Aorta (tissue), 5 donors: Measurements from ENCODE around the gene GALNT2. TPM values are rescaled to one million over a fixed set of nuclear protein-coding genes. Genes with fewer than 3 reads are reported as not detected.

Experiments
- ATAC-seq: fragments of 200-7000 bp; cut with Tn5 transposase; one replicate; pipeline ENCODE4 v1.9.1; 2022; ENCODE audit warnings: moderate library complexity; ENCODE audit not compliant: low FRiP score
- DNase-seq, 2 donors: peaks; one replicate each; pipeline ENCODE4 v3.0.0-alpha.2; 2020
- H3K27ac ChIP-seq, 2 donors: one replicate each; pipeline ENCODE4 v1.5.1; 2013; ENCODE audit warnings: low read length in 2 of 2, mild to moderate bottlenecking in 2 of 2, moderate library complexity in 2 of 2, control low read depth in 1 of 2, inconsistent platforms in 1 of 2, low read depth in 1 of 2
- H3K27me3 ChIP-seq, 2 donors: one replicate each; pipeline ENCODE4 v1.6.1; 2013; ENCODE audit warnings: control low read depth in 1 of 2, low read length in 1 of 2, mild to moderate bottlenecking in 1 of 2, moderate library complexity in 1 of 2; ENCODE audit not compliant: insufficient read depth in 2 of 2, control insufficient read depth in 1 of 2
- H3K36me3 ChIP-seq, 2 donors: one replicate each; pipeline ENCODE4 v1.6.1; 2013; ENCODE audit warnings: control low read depth in 1 of 2, low read length in 1 of 2, mild to moderate bottlenecking in 1 of 2; ENCODE audit not compliant: insufficient read depth in 2 of 2, control insufficient read depth in 1 of 2
- H3K4me1 ChIP-seq, 2 donors: one replicate each; pipeline ENCODE4 v1.6.1; 2013; ENCODE audit warnings: low read length in 2 of 2, control low read depth in 1 of 2, mild to moderate bottlenecking in 1 of 2, moderate library complexity in 1 of 2; ENCODE audit not compliant: insufficient read depth in 2 of 2, control insufficient read depth in 1 of 2
- H3K4me3 ChIP-seq, 2 donors: one replicate each; pipeline ENCODE4 v1.5.1; 2013; ENCODE audit warnings: low read length in 2 of 2, control low read depth in 1 of 2, mild to moderate bottlenecking in 1 of 2
- H3K9me3 ChIP-seq: one replicate; pipeline ENCODE4 v1.6.1; 2013; ENCODE audit warnings: mild to moderate bottlenecking, low read length; ENCODE audit not compliant: control insufficient read depth
- WGBS, 2 donors: extraction: QIAGEN DNeasy Blood & Tissue Kit; methylation state at CpG; one replicate each; pipeline ENCODE4 v1.1.7; 2013; 5-methylcytosine and 5-hydroxymethylcytosine counted together
- intact Hi-C, 2 donors: fragments of 100-400 bp; cut with DNase I; formaldehyde crosslinking; loops; one replicate each; pipeline versions ENCODE4 v1.14.2 to v1.15.0; 2022
- polyA plus RNA-seq, 2 donors: library from polyadenylated mRNA; stranded (reverse); fragments of 200-250 nt; gene quantifications; one replicate each; pipeline ENCODE4 v1.2.3, GENCODE V29; 2013
- total RNA-seq, 2 donors: library from RNA; stranded (reverse); fragmentation: NEBNext Ultra II Directional; extraction: Animal tissue kit (Norgen Biotek cat#: 25700); gene quantifications; one replicate each; pipeline ENCODE4 v1.2.1, GENCODE V29; 2021
- donor health status: healthy with polysubstance abuse.
- donor health status: Bipolar disorder and iron deficiency.
- donor health status: DM: no; HTN: no; CAD: no.
- donor health status: DM: no; HTN: no; CAD: no.
- donor health status: DM: yes; HTN: yes; CAD: no.

Gene GALNT2
- total and polyA plus RNA-seq, 4 donors = 29.1 to 116 (median 105) TPM

DNA sequence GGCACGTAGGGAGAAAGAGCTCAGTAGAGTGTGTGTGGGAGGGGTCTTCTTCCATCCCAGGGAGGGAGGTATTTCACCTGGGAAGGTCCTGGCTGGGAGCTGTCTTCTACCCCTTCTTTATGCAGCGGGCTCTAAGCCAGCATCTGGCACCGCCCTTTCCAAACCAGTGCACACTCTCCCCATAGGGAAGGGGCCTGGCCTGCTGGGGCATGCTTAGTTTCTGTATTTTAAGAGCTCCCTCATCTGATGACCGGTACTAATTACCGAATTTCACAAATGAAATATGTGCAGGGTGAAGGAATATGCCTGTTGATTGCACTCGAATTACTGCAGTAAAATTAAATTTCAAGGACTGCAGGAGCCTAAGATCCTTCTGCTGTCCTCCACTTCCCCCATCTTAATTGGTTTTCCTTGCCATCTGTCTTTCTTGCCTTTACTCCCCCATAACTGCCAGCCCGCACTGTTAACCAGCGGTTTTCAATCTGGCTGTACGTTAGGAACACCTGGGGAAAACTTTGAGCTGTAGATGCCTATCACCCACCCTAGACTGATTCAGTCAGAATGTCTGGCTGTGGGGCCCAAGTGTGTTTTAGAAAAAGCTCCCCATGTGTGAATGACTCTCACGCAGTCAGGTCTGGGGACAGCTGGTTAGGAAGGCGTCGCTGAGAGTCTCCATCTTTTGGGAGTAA is 20.1 kb downstream of the GALNT2 start:
- Histone ChIP-seq H3K4me3 (no peak overlapping the region), H3K9me3 (no peaks in the 10 kb centered on the region), H3K27ac (peak overlapping the region; percentile 33 to 99), H3K4me1 (peaks cover 12 to 18% of the 10 kb centered on the region in 2 donors), H3K27me3 (no peaks in the 10 kb centered on the region), H3K36me3 (no peaks in the 10 kb centered on the region)
- intact Hi-C loops = no loop called here
- 61 to 63% methylated on average over 12 of the region's 12 CpGs for WGBS, 2 donors
- DNase-seq (no peak), ATAC-seq (no peak)

DNA sequence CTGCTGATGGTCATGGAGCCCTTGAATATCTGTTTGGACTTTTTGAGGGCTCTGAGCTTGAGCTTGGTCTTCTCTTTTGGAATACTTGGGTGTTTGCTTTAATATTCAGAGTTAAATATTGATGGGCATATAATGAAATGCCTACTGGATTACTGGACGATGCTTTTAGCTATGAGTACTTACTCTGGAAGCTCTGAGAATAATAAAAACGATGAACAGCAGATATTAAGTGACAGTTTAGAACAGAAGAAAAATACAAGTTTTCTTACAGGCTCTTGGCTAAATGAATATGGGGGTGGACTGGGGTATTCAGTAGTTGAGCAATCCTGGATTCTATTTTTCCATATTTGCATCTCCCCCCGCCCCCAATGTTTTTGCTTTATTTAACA is 20.7 kb downstream of the GALNT2 start:
- ATAC-seq (no peak), DNase-seq (no peak)
- WGBS, 2 donors = 32 to 33% methylated on average over 3 of the region's 3 CpGs
- no peaks in the 10 kb centered on the region for H3K9me3 ChIP-seq
- peaks cover 12 to 18% of the 10 kb centered on the region in 2 donors for H3K4me1 ChIP-seq
- H3K4me3 ChIP-seq = no peak overlapping the region
- H3K27me3 ChIP-seq = no peaks in the 10 kb centered on the region
- H3K27ac ChIP-seq = peak overlapping the region; percentile 33 to 99
- intact Hi-C loops = no loop called here
- no peaks in the 10 kb centered on the region for H3K36me3 ChIP-seq

DNA sequence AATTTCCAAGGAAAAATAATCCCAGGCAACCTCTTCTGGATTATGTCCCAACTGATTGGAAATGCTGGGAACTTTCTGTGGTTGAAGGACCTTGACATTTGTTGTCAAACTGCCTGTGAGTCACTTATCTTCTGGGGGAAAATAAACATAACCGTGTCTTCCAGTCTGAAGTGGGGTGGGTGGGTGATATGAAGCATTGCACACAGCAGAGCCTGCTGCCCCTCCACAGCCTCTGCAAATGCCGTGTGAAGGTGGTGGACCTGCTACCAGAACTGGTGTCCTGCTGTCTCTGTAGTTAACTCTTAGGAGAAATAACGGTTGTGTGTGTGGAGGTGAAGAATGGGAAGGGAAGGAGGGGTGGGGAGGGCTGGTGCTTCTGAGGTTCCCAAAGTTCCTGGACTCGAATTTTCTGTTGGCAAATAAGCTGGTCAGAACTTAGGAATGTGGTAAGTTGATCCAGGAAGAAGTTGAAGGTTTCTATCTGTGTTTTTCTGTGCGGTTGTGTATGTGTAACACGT is 23.2 kb downstream of the GALNT2 start:
- DNase-seq (no peak), ATAC-seq (no peak)
- peaks cover 12 to 14% of the 10 kb centered on the region in 2 donors for H3K4me1 ChIP-seq
- no peaks in the 10 kb centered on the region for H3K9me3 ChIP-seq
- H3K27me3 ChIP-seq = no peaks in the 10 kb centered on the region
- H3K36me3 ChIP-seq = no peaks in the 10 kb centered on the region
- peak overlapping the region; percentile 59 to 62 for H3K27ac ChIP-seq
- intact Hi-C loops = no loop called here
- WGBS, 2 donors = 4 to 5% methylated on average over 6 of the region's 6 CpGs
- no peak overlapping the region for H3K4me3 ChIP-seq

DNA sequence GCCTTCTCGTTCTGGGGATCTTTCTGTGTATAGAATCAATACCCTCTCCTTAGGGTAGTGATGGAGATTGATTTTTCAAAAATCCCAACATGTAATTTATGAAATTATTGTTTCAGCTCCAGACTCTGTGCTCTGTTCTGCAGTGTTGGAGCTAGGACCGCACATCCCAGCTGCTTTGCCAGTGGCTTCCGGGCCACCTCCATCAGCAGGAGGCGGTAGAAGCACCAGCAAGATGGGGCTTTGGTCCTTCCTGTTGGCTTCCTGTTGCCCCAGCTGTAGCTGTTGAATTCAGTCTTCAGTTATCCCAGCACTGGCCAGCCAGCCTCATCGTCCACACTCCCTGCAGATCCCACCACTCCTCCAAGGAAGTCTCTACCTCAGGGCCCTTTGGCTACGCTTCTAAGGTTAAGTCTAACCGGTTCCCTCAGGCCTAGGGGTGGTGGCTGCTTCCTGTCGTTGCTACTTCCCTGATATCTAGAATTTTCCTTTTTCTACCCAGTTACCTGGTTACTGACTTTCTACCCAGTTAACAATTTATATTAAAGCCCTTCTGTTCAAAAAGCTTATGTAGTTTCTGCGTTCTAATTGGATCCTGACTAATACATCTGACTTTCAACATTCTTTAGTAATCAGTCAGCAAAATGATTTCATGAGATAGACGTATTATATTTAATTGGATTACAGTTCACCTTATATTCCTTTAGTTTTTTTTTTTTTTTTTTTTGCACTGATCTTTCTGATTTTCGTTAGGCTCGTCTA is 24.6 kb downstream of the GALNT2 start:
- H3K27me3 ChIP-seq = no peaks in the 10 kb centered on the region
- H3K36me3 ChIP-seq = no peaks in the 10 kb centered on the region
- no peak overlapping the region for H3K4me3 ChIP-seq
- no peaks in the 10 kb centered on the region for H3K9me3 ChIP-seq
- intact Hi-C loops = no loop called here
- 75 to 76% methylated on average over 12 of the region's 12 CpGs for WGBS, 2 donors
- no peak for DNase-seq
- peak overlapping the region in 1 of 2 donors; percentile 35 for H3K27ac ChIP-seq
- ATAC-seq = no peak
- peaks cover 4 to 9% of the 10 kb centered on the region in 2 donors for H3K4me1 ChIP-seq

DNA sequence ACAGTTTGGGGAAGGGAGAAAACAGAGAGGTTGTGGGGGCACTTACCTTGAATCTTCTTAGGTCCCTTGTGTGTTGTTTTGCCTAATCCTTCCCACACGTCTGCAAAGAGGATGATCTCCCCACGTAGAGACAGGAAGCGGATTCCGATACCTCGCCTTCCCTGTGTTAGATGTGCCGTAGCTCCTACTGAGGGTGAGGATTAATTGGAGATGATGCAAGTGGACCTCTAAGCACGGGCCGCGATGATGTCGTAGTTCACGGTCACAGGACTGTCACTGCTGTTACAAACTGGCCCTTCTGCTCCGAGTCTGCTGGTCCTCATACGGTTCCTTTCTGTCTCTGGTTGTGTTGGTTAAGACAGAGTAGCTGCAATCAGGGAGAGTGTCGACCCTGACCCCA is 27.7 kb downstream of the GALNT2 start:
- Histone ChIP-seq H3K9me3 (no peaks in the 10 kb centered on the region), H3K4me1 (no peaks in the 10 kb centered on the region), H3K4me3 (no peak overlapping the region), H3K36me3 (peaks cover 0 to 2% of the 10 kb centered on the region in 2 donors), H3K27ac (no peak overlapping the region), H3K27me3 (no peaks in the 10 kb centered on the region)
- 89% methylated on average over 14 of the region's 14 CpGs for WGBS, 2 donors
- DNase-seq = no peak
- no peak for ATAC-seq
- intact Hi-C loops = no loop called here

DNA sequence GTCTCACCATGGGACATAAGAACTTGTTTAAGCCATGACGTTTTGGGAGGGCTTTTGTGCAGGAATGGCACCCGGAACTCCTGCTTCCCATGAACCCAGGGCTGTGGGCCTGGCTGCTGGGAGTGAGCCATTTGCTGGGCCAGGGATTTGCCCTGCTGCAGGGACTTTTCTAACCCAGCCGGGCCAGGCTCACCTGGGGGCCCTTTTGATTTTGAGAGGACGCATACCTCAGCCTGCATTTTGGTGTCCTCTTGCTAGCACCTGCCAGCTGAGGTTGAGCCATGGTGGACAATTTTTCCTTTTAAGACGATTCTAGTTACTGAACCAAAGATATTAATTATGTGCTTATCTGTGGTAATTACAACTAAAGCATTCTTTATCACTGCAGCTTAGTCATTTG is 28.9 kb downstream of the GALNT2 start:
- no peak overlapping the region for H3K27ac ChIP-seq
- H3K36me3 ChIP-seq = peaks cover 0 to 2% of the 10 kb centered on the region in 2 donors
- no peak for ATAC-seq
- intact Hi-C loops = no loop called here
- 73 to 75% methylated on average over 4 to 5 of the region's 5 CpGs for WGBS, 2 donors
- no peaks in the 10 kb centered on the region for H3K9me3 ChIP-seq
- no peak overlapping the region for H3K4me3 ChIP-seq
- DNase-seq = no peak
- H3K27me3 ChIP-seq = no peaks in the 10 kb centered on the region
- no peaks in the 10 kb centered on the region for H3K4me1 ChIP-seq

DNA sequence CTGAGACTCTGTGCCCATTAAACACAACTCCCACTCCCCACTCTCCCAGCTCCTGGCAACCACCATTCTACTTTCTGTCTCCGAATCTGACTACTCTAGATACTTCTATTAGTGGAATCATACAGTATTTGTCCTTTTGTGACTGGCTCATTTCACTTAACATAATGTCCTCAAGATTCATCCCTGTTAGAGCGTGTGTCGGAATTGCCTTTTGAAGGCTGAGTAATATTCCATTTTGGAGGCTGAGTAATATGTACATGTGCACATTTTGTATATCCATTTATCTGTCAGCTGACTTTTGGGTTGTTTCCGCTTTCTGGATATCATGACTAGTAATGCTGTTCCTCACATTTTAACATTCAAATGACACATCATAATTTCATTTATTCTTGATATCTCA is 30.3 kb downstream of the GALNT2 start:
- Histone ChIP-seq H3K9me3 (no peaks in the 10 kb centered on the region), H3K4me1 (peaks cover 0 to 10% of the 10 kb centered on the region in 2 donors), H3K27ac (no peak overlapping the region), H3K4me3 (no peak overlapping the region), H3K36me3 (peaks cover 0 to 2% of the 10 kb centered on the region in 2 donors), H3K27me3 (no peaks in the 10 kb centered on the region)
- ATAC-seq = no peak
- intact Hi-C loops = no loop called here
- DNase-seq = no peak
- WGBS, 2 donors = 98 to 99% methylated on average over 4 of the region's 4 CpGs

DNA sequence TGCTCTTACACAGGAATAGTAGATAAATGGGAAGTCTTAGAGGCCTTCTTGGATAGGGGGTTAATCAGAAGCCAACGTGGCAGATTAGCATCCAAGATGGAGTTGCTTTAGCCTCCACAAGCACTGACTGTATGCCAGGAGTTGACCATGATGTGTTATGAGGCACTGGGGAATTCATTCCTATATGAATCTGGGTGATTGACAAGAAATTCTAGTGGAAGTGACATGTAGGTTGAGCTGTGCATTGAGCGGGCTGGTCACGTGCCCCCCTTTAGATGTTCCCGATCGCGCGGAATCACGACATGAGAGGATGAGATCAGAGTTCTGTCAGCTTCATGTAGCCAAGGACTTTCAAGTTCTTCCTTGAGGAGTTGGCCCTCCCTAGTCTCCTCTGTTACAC is 31.7 kb downstream of the GALNT2 start:
- H3K4me1 ChIP-seq = peaks cover 0 to 10% of the 10 kb centered on the region in 2 donors
- no peak overlapping the region for H3K4me3 ChIP-seq
- ATAC-seq (no peak), DNase-seq (no peak)
- no peak overlapping the region for H3K27ac ChIP-seq
- no peaks in the 10 kb centered on the region for H3K9me3 ChIP-seq
- intact Hi-C loops = no loop called here
- 96% methylated on average over 8 of the region's 8 CpGs for WGBS, 2 donors
- H3K36me3 ChIP-seq = peaks cover 0 to 2% of the 10 kb centered on the region in 2 donors
- no peaks in the 10 kb centered on the region for H3K27me3 ChIP-seq

DNA sequence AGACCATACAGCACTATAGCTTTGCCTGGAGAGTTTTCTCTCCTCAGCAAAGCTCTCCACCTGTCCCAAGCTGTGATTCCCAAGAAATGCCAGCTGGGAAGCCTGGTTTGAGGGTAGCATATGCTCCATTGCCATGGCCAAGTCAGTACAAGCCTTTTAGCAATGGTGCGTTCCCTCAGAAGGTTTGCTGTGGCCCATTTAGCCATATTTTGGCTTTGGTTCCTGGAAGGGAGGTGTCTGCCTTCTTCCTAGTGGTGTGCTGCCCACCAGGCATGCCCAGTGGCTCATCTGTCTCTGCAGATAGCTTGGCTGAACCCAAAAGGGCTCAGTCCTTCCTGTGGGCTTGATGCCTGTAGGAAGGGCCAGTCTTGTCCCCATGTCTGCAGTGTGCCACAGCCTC is 32.4 kb downstream of the GALNT2 start:
- DNase-seq (no peak), ATAC-seq (no peak)
- no peaks in the 10 kb centered on the region for H3K27me3 ChIP-seq
- H3K27ac ChIP-seq = no peak overlapping the region
- peaks cover 0 to 2% of the 10 kb centered on the region in 2 donors for H3K36me3 ChIP-seq
- intact Hi-C loops = no loop called here
- peaks cover 0 to 10% of the 10 kb centered on the region in 2 donors for H3K4me1 ChIP-seq
- no peaks in the 10 kb centered on the region for H3K9me3 ChIP-seq
- WGBS, 2 donors = 90 to 95% methylated on average over 1 of the region's 1 CpG
- H3K4me3 ChIP-seq = no peak overlapping the region
